K562 (cell line): ENCODE results near the gene CBFA2T3. TPM values are rescaled to one million over a fixed set of nuclear protein-coding genes. Genes with fewer than 3 reads are reported as not detected.

Experiments used
- ATAC-seq: fragments of 200-7000 bp; cut with Tn5 transposase; 3 replicates; pipeline ENCODE4 v1.9.1; 2020; ENCODE audit warnings: moderate library complexity
- BruUV-seq: library from RNA; stranded (reverse); fragments of 400-500 nt; replicated peaks from 2 replicates; lab custom pipeline; 2021; lab: Mats Ljungman, UMichigan
- CTCF ChIA-PET: fragments of 300-600 bp; formaldehyde crosslinking; extraction: SDS; loops from one replicate; lab custom pipeline; 2021; ENCODE audit warnings: low intra/inter-chr PET ratio; lab: Yijun Ruan, JAX
- POLR2A ChIA-PET: fragments of 300-600, 350-650 bp; sonication (Branson Sonifier 250); formaldehyde crosslinking; extraction: SDS; loops from one replicate; lab custom pipeline; 2021; ENCODE audit warnings: antibody characterized with exemption, inconsistent platforms; lab: Yijun Ruan, JAX
- DNase-seq, 4 experiments: peaks; one replicate each; pipeline versions ENCODE4 v3.0.0 to v3.0.0-alpha.2; 2011 to 2018; ENCODE audit warnings: low spot score in 3 of 4, mixed read lengths in 3 of 4; ENCODE audit errors: extremely low read depth in 1 of 4
- FAIRE-seq: peaks from 2 replicates; lab custom pipeline; 2011; peaks lifted over from hg19 to GRCh38; lab: Jason Lieb, UNC
- H2AFZ ChIP-seq: 2 replicates; pipeline ENCODE4 v1.6.0; 2011; ENCODE audit warnings: low read depth, low read length, control low read depth, inconsistent platforms
- H3K27ac ChIP-seq: fragments of 200-600 bp; 3 replicates; pipeline ENCODE4 v1.8.0; 2011; ENCODE audit warnings: low read depth, mild to moderate bottlenecking, control low read depth, inconsistent platforms, low read length, moderate library complexity, mixed read lengths; ENCODE audit errors: extremely low read depth
- H3K27me3 ChIP-seq, 2 experiments: fragments of 300-600 bp in 1 of 2; 2 replicates in 1 of 2; 3 replicates in 1 of 2; pipeline versions ENCODE4 v1.6.0 to v1.8.0; 2011; ENCODE audit warnings: inconsistent platforms in 2 of 2, low read length in 2 of 2, mild to moderate bottlenecking in 1 of 2, mixed read lengths in 1 of 2, moderate library complexity in 1 of 2; ENCODE audit not compliant: control insufficient read depth in 2 of 2, insufficient read depth in 2 of 2
- H3K36me3 ChIP-seq: fragments of 300-600 bp; 3 replicates; pipeline ENCODE4 v1.8.0; 2011; ENCODE audit warnings: mild to moderate bottlenecking, low read length, inconsistent platforms; ENCODE audit not compliant: control insufficient read depth, insufficient read depth
- H3K4me1 ChIP-seq, 2 experiments: fragments of 200-600 bp in 1 of 2; replicated peaks in 1 of 2; 2 replicates in 1 of 2; 3 replicates in 1 of 2; pipeline versions ENCODE4 v1.5.1 to v1.8.0; 2011; ENCODE audit warnings: inconsistent platforms in 2 of 2, low read length in 2 of 2, mild to moderate bottlenecking in 1 of 2, mixed read lengths in 1 of 2, moderate library complexity in 1 of 2; ENCODE audit not compliant: control insufficient read depth in 2 of 2, insufficient read depth in 2 of 2
- H3K4me2 ChIP-seq: 2 replicates; pipeline ENCODE4 v1.6.1; 2011; ENCODE audit warnings: low read length, control low read depth, inconsistent platforms, mixed read lengths; ENCODE audit not compliant: insufficient read depth
- H3K4me3 ChIP-seq: fragments of 200-600 bp; sonication (generic), shearing (Covaris generic); 2 replicates; pipeline ENCODE4 v1.5.1; 2016; ENCODE audit warnings: control low read depth, inconsistent platforms
- H3K79me2 ChIP-seq: fragments of 200-600 bp; 3 replicates; pipeline ENCODE4 v1.8.0; 2011; ENCODE audit warnings: low read length, inconsistent platforms; ENCODE audit not compliant: control insufficient read depth, insufficient read depth
- H3K9ac ChIP-seq, 2 experiments: 2 replicates each; pipeline versions ENCODE4 v1.6.0 to v1.6.1; 2011; ENCODE audit warnings: low read depth in 2 of 2, low read length in 2 of 2, control low read depth in 1 of 2, inconsistent platforms in 1 of 2, mild to moderate bottlenecking in 1 of 2, mixed read lengths in 1 of 2; ENCODE audit not compliant: insufficient read depth in 1 of 2
- H3K9me1 ChIP-seq: one replicate; pipeline ENCODE4 v1.6.0; 2011; ENCODE audit warnings: inconsistent platforms, mild to moderate bottlenecking, low read length, moderate library complexity; ENCODE audit not compliant: control insufficient read depth, insufficient read depth
- H3K9me3 ChIP-seq: replicated peaks from 2 replicates; pipeline ENCODE4 v1.5.1; 2011; ENCODE audit warnings: low read depth, low read length, inconsistent platforms; ENCODE audit not compliant: control insufficient read depth, insufficient read depth
- H4K20me1 ChIP-seq: replicated peaks from 2 replicates; pipeline ENCODE4 v1.6.1; 2011; ENCODE audit warnings: low read length, inconsistent platforms, mixed read lengths; ENCODE audit not compliant: control insufficient read depth, insufficient read depth
- DACH1 ChIP-seq: fragments of 450-650 bp; IDR thresholded peaks from 2 replicates; pipeline ENCODE4 v1.6.1; 2018; ENCODE audit not compliant: partially characterized antibody
- FIP1L1 ChIP-seq: fragments of 200-400 bp; formaldehyde crosslinking; IDR thresholded peaks from 2 replicates; pipeline ENCODE4 v1.6.1; 2018; ENCODE audit warnings: mild to moderate bottlenecking, low read depth, low read length; ENCODE audit not compliant: poor library complexity, severe bottlenecking
- ID3 ChIP-seq, 2 experiments: fragments of 250-450 bp in 1 of 2; fragments of 450-650 bp in 1 of 2; sonication (Bioruptor Pico) in 1 of 2; IDR thresholded peaks; 2 replicates each; pipeline versions ENCODE4 v1.6.1 to v1.8.0; 2016 to 2021; ENCODE audit warnings: mild to moderate bottlenecking in 2 of 2, moderate library complexity in 2 of 2, missing compliant biosample characterization in 1 of 2, missing genetic modification characterization in 1 of 2
- PML ChIP-seq: IDR thresholded peaks from 2 replicates; pipeline ENCODE4 v1.6.1; 2012; ENCODE audit warnings: low read length, inconsistent platforms
- POLR2G ChIP-seq: fragments of 200-400 bp; formaldehyde crosslinking; IDR thresholded peaks from 2 replicates; pipeline ENCODE4 v1.6.1; 2017; ENCODE audit warnings: low read depth, mild to moderate bottlenecking, antibody characterized with exemption, low read length, moderate library complexity
- RBM22 ChIP-seq: fragments of 200-400 bp; formaldehyde crosslinking; IDR thresholded peaks from 2 replicates; pipeline ENCODE4 v1.6.1; 2018; ENCODE audit warnings: low read length, low read depth; ENCODE audit not compliant: poor library complexity, severe bottlenecking
- RBM34 ChIP-seq: fragments of 200-400 bp; formaldehyde crosslinking; IDR thresholded peaks from 2 replicates; pipeline ENCODE4 v1.6.1; 2018; ENCODE audit warnings: low read length, borderline replicate concordance; ENCODE audit not compliant: insufficient read depth
- TRIM25 ChIP-seq: fragments of 450-650 bp; IDR thresholded peaks from 2 replicates; pipeline ENCODE4 v1.7.0; 2016; ENCODE audit warnings: borderline replicate concordance
- WHSC1 ChIP-seq: IDR thresholded peaks from one replicate; pipeline ENCODE4 v1.6.1; 2012; ENCODE audit warnings: low read length, control low read depth, inconsistent platforms
- ZSCAN29 ChIP-seq: fragments of 450-650 bp; IDR thresholded peaks from 2 replicates; pipeline ENCODE4 v1.6.1; 2017
- whole genome bisulfite sequencing: fragments of 100-300 bp; shearing (Covaris generic); methylation state at CpG from one replicate; pipeline ENCODE4 v1.1.6; 2016; ENCODE audit warnings: low coverage, mixed read lengths; ENCODE audit not compliant: insufficient coverage; ENCODE audit errors: missing lambda C conversion rate; 5-methylcytosine and 5-hydroxymethylcytosine counted together
- in situ Hi-C: fragments of 300-500 bp; cut with MboI; formaldehyde crosslinking; loops from 4 replicates; pipeline ENCODE4 v1.15.0; 2018; ENCODE audit warnings: inconsistent platforms, mixed read lengths
- intact Hi-C: fragments of 100-400 bp; cut with micrococcal nuclease; formaldehyde crosslinking; loops from 2 replicates; pipeline ENCODE4 v1.14.2; 2022
- polyA plus RNA-seq, 8 experiments: library from polyadenylated mRNA; depleted of rRNA in 4 of 8; stranded (reverse) in 5 of 8; unstranded in 3 of 8; fragments of >200 nt; fragmentation: Nextera tagmentation in 2 of 8; fragmentation: Illumina TruSeq in 1 of 8; extraction: Ambion mirVana in 2 of 8; extraction: Trizol in 1 of 8; gene quantifications; 2 replicates each; pipeline versions ENCODE4 v1.2.1 to v1.2.3, GENCODE V29; 2011 to 2014; ENCODE audit warnings: inconsistent platforms in 1 of 8, missing spikeins in 1 of 8
- total RNA-seq, 7 experiments: library from RNA; depleted of rRNA in 6 of 7; stranded (reverse); fragments of >200 nt in 6 of 7; fragmentation: Illumina TruSeq in 2 of 7; extraction: Trizol in 2 of 7; gene quantifications; 2 replicates each; pipeline versions ENCODE4 v1.2.1 to v1.2.3, GENCODE V29; 2011 to 2021; ENCODE audit warnings: low replicate concordance in 1 of 7

The CBFA2T3 gene
- total and polyA plus RNA-seq, 9 of the 15 experiments (the other 6 are each of a cell fraction or from before 2014, with no cell fraction given) = 2.3 to 145 (median 6.7) TPM

DNA sequence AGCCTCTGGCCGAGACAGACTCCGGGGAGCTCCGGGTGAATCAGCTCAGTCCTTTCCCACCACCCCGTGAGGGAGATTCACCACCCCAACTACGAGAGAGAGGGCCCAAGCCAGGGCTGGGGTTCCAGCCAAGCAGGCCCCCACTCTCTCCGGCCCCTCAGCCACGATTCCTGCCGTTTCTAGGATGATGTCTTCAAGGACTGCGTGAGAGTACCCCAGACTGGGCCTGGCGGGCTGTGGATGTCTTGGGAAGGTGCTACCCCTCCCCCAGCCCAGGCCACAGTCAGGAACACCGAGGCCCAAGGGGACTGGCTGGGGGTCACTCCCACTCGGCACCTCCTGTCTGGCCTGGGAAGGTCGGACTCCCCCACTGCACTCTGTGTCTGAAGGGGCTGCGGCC lies 89.0 kb downstream of the CBFA2T3 start (continued):
- TF ChIP-seq RBM34 = no peak
- no peak for TF ChIP-seq ID3 (CRISPR knock-in tag; IDR thresholded peaks at IDR 0.05)
- TF ChIP-seq ID3 (tag; IDR thresholded peaks at IDR 0.05) = no peak
- no peak for TF ChIP-seq TRIM25

DNA sequence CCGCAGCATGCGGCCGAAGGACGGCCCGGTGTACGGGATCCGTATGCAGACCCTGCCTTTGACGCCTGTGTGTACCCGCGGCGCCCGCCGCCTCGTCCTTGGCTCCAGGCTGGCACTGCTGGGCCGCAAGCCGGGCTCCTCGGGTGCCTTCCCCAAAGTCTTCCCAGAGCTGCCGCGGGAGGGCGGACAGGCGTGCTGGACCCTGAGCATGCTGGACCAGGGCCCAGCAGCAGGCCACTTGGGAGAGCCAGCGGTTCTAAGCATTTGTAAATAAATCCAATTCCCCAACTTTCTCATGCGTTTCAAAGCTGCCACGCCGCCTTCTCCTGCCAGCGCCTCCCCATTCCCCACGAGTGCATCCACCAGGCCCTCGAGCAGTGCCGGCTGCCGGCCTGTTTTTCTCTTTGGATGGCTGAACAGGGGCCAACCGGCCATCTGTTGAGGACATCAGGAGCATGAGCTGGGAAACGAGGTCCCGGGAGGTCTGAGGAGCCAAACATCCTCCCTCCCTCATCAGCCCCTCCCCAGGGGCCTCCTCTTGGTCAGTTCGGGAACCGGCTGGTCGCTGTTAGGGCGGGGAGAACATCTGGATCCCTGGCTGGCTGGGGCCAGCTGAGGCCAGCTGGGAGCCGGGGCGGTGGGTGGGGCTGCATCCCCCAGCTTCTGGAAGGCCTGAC lies 90.0 kb downstream of the CBFA2T3 start:
- Histone ChIP-seq H3K9ac (no peak overlapping the region; a peak in 1 of 4 replicates), H3K36me3 (peaks cover 95% of the 10 kb centered on the region), H3K4me3 (no peak overlapping the region), H2AFZ (no peak overlapping the region), H3K4me2 (no peak overlapping the region), H3K79me2 (peaks cover 23% of the 10 kb centered on the region), H3K4me1 (peaks cover 0 to 71% of the 10 kb centered on the region in 2 experiments; a peak in 3 of 5 replicates), H3K27me3 (no peaks in the 10 kb centered on the region), H4K20me1 (no peaks in the 10 kb centered on the region), H3K9me3 (peaks cover 25% of the 10 kb centered on the region), H3K9me1 (no peaks in the 10 kb centered on the region), H3K27ac (no peak overlapping the region)
- CTCF ChIA-PET = no interaction called here
- no peak for ATAC-seq
- WGBS = 95% methylated on average over 28 of the region's 39 CpGs
- no peak for FAIRE-seq
- intact Hi-C loops (no loop called here), in situ Hi-C loops (no loop called here)
- DNase-seq = no peak
- POLR2A ChIA-PET = interaction anchor here (1.0 kb wide), 1 partner anchor 14 kb away, joined by 3 read pairs; no protein-coding TSS in a partner anchor
- TF ChIP-seq RBM22 (peak; percentile 92), POLR2G (peak; percentile 67), FIP1L1 (peak; percentile 57), ZSCAN29 (no peak), WHSC1 (no peak), PML (peak; percentile 3; the same call in 1 of the 2 replicates), DACH1 (no peak)
- BruUV-seq = no TSS peak
